GM12891 (cell line): Measurements from ENCODE around the gene CACNB4.

Source experiments
- PAX5 ChIP-seq: IDR thresholded peaks from 2 replicates; pipeline ENCODE4 v1.6.1; 2011; ENCODE audit warnings: low read length, moderate library complexity, mild to moderate bottlenecking; ENCODE audit not compliant: insufficient read depth, severe bottlenecking
- POLR2A ChIP-seq: IDR thresholded peaks from 2 replicates; pipeline ENCODE4 v1.6.1; 2011; ENCODE audit warnings: low read depth, low read length, control low read depth
- POLR2AphosphoS5 ChIP-seq: IDR thresholded peaks from 2 replicates; pipeline ENCODE4 v1.6.1; 2011; ENCODE audit warnings: low read depth, low read length, control low read depth
- POU2F2 ChIP-seq: IDR thresholded peaks from 2 replicates; pipeline ENCODE4 v1.6.1; 2011; ENCODE audit warnings: low read depth, mild to moderate bottlenecking, control low read depth, low read length, moderate library complexity
- SPI1 ChIP-seq: IDR thresholded peaks from 2 replicates; pipeline ENCODE4 v1.6.1; 2011; ENCODE audit warnings: low read depth, low read length, control low read depth
- TAF1 ChIP-seq: IDR thresholded peaks from 2 replicates; pipeline ENCODE4 v1.6.1; 2011; ENCODE audit warnings: low read depth, low read length, control low read depth

GRCh38 chr2:151860210-151860609 is 238.6 kb downstream of the CACNB4 start:
- TF ChIP-seq TAF1 (no peak), POLR2A (no peak), POLR2AphosphoS5 (no peak), PAX5 (no peak), POU2F2 (no peak), SPI1 (no peak)
